Right lobe of liver (tissue), 4 donors: ENCODE measurements around the gene DYNC1I1.

Source experiments
- POLR2A ChIP-seq: fragments of 450-650 bp; IDR thresholded peaks from one replicate; pipeline ENCODE4 v1.6.1; 2017; ENCODE audit warnings: antibody characterized with exemption, mild to moderate bottlenecking
- TF ChIP-seq, protein P1 (sequence below), 4 donors: fragments of 200-600 bp in 3 of 4; fragments of 450-650 bp in 1 of 4; IDR thresholded peaks; one replicate each; pipeline versions ENCODE4 v1.5.1 to v1.8.0; 2016 to 2022; ENCODE audit warnings: antibody characterized with exemption in 4 of 4, mild to moderate bottlenecking in 2 of 4
- donor health status: DM: no; HTN: no; CAD: no.
- donor health status: DM: no; HTN: no; CAD: no.
- donor health status: DM: no; HTN: yes; CAD: no.

- TF ChIP-seq, protein P1, sequence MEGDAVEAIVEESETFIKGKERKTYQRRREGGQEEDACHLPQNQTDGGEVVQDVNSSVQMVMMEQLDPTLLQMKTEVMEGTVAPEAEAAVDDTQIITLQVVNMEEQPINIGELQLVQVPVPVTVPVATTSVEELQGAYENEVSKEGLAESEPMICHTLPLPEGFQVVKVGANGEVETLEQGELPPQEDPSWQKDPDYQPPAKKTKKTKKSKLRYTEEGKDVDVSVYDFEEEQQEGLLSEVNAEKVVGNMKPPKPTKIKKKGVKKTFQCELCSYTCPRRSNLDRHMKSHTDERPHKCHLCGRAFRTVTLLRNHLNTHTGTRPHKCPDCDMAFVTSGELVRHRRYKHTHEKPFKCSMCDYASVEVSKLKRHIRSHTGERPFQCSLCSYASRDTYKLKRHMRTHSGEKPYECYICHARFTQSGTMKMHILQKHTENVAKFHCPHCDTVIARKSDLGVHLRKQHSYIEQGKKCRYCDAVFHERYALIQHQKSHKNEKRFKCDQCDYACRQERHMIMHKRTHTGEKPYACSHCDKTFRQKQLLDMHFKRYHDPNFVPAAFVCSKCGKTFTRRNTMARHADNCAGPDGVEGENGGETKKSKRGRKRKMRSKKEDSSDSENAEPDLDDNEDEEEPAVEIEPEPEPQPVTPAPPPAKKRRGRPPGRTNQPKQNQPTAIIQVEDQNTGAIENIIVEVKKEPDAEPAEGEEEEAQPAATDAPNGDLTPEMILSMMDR (IDR thresholded peaks at IDR 0.05), result no peak
- no peak for TF ChIP-seq POLR2A
Observed at GRCh38 chr7:95822717-95823116, 50.4 kb downstream of the DYNC1I1 start.
